NCI-H1694 (cell line): Measurements from ENCODE around the gene MYL7.
"Not testable (repeated sequence)": the region's sequence is repeated elsewhere in the genome, so short reads cannot be mapped to it uniquely, and the experiment has no call there.

Experiments used
- DNase-seq: peaks from one replicate; lab custom pipeline; 2025; lab: John Stamatoyannopoulos, UW

MYL7 gene

GRCh38 chr7:44171901-44172300 lies 30.8 kb upstream of the MYL7 start:
- not testable (repeated sequence) for DNase-seq

- DNase-seq, result no peak
These were observed 26.8 kb upstream of the MYL7 start for GRCh38 chr7:44167920-44168319.

GRCh38 chr7:44163591-44163990 lies 22.5 kb upstream of the MYL7 start:
- no peak for DNase-seq

GRCh38 chr7:44162785-44163395 lies 21.8 kb upstream of the MYL7 start:
- DNase-seq, result no peak

GRCh38 chr7:44162179-44162578 lies 21.0 kb upstream of the MYL7 start:
- DNase-seq, result no peak

GRCh38 chr7:44161371-44161770 lies 20.2 kb upstream of the MYL7 start:
- DNase-seq, result no peak

- no peak for DNase-seq
These were observed 18.9 kb upstream of the MYL7 start for GRCh38 chr7:44159824-44160630.

- no peak for DNase-seq
These were observed 17.9 kb upstream of the MYL7 start for GRCh38 chr7:44158873-44159631.

GRCh38 chr7:44158096-44158872 lies 17.2 kb upstream of the MYL7 start:
- DNase-seq, result no peak

- no peak for DNase-seq
These were observed 16.3 kb upstream of the MYL7 start for GRCh38 chr7:44157116-44158080.

- DNase-seq, result no peak
These were observed 15.4 kb upstream of the MYL7 start for GRCh38 chr7:44156453-44157010.

- peak; percentile 32 for DNase-seq
These were observed 14.4 kb upstream of the MYL7 start for GRCh38 chr7:44155191-44156185.

- DNase-seq, result no peak
These were observed 13.6 kb upstream of the MYL7 start for GRCh38 chr7:44154703-44155102.

GRCh38 chr7:44153948-44154335 lies 12.8 kb upstream of the MYL7 start:
- DNase-seq, result no peak

GRCh38 chr7:44152971-44153947 lies 12.1 kb upstream of the MYL7 start:
- DNase-seq, result no peak

GRCh38 chr7:44151956-44152355 lies 10.8 kb upstream of the MYL7 start:
- no peak for DNase-seq

GRCh38 chr7:44150966-44151941 lies 10.1 kb upstream of the MYL7 start:
- no peak for DNase-seq
